Trophoblast cell (in vitro differentiated cells and primary cell): ENCODE results near the gene DTX4.

Experiments
- DNase-seq, 2 donors: peaks; one replicate each; pipeline ENCODE4 v3.0.0-alpha.2; 2016
- H2AFZ ChIP-seq: 2 replicates; pipeline ENCODE4 v1.6.1; 2013; ENCODE audit warnings: low read length, moderate library complexity, mild to moderate bottlenecking; ENCODE audit not compliant: insufficient read depth, poor library complexity
- H2AK5ac ChIP-seq: 2 replicates; pipeline ENCODE4 v1.6.1; 2013; ENCODE audit warnings: mild to moderate bottlenecking, low read length
- H2BK120ac ChIP-seq: 2 replicates; pipeline ENCODE4 v1.6.1; 2013; ENCODE audit warnings: low read length, mild to moderate bottlenecking, moderate library complexity; ENCODE audit not compliant: insufficient read depth, poor library complexity
- H2BK12ac ChIP-seq: 2 replicates; pipeline ENCODE4 v1.6.1; 2013; ENCODE audit warnings: mild to moderate bottlenecking, low read length, moderate library complexity
- H2BK5ac ChIP-seq: 2 replicates; pipeline ENCODE4 v1.6.1; 2013; ENCODE audit warnings: low read length, low read depth, moderate library complexity, mild to moderate bottlenecking; ENCODE audit not compliant: poor library complexity
- H3K14ac ChIP-seq: 2 replicates; pipeline ENCODE4 v1.6.1; 2013; ENCODE audit warnings: mild to moderate bottlenecking, low read length
- H3K18ac ChIP-seq: 2 replicates; pipeline ENCODE4 v1.6.1; 2013; ENCODE audit warnings: mild to moderate bottlenecking, low read length
- H3K23ac ChIP-seq: 2 replicates; pipeline ENCODE4 v1.6.1; 2013; ENCODE audit warnings: low read length
- H3K27ac ChIP-seq: 2 replicates; pipeline ENCODE4 v1.5.1; 2013; ENCODE audit warnings: low read depth, mild to moderate bottlenecking, inconsistent platforms, low read length, moderate library complexity
- H3K27me3 ChIP-seq: 2 replicates; pipeline ENCODE4 v1.6.1; 2013; ENCODE audit warnings: inconsistent platforms, mild to moderate bottlenecking, low read length, moderate library complexity; ENCODE audit not compliant: insufficient read depth
- H3K36me3 ChIP-seq, 2 experiments: 1 replicate in 1 of 2; 2 replicates in 1 of 2; pipeline ENCODE4 v1.6.1; 2013; ENCODE audit warnings: low read length in 2 of 2, mild to moderate bottlenecking in 2 of 2, moderate library complexity in 1 of 2; ENCODE audit not compliant: insufficient read depth in 2 of 2, control insufficient read depth in 1 of 2
- H3K4ac ChIP-seq: 2 replicates; pipeline ENCODE4 v1.6.1; 2013; ENCODE audit warnings: low read depth, mild to moderate bottlenecking, low read length, moderate library complexity
- H3K4me1 ChIP-seq, 2 experiments: 1 replicate in 1 of 2; 2 replicates in 1 of 2; pipeline ENCODE4 v1.6.1; 2013; ENCODE audit warnings: low read length in 2 of 2, mild to moderate bottlenecking in 2 of 2, moderate library complexity in 1 of 2; ENCODE audit not compliant: insufficient read depth in 2 of 2, control insufficient read depth in 1 of 2
- H3K4me2 ChIP-seq: 2 replicates; pipeline ENCODE4 v1.6.1; 2013; ENCODE audit warnings: inconsistent platforms, mild to moderate bottlenecking, low read length, moderate library complexity
- H3K4me3 ChIP-seq: 2 replicates; pipeline ENCODE4 v1.5.1; 2013; ENCODE audit warnings: mild to moderate bottlenecking, low read depth, low read length, inconsistent platforms
- H3K79me1 ChIP-seq: one replicate; pipeline ENCODE4 v1.6.1; 2013; ENCODE audit warnings: low read length
- H3K79me2 ChIP-seq: 2 replicates; pipeline ENCODE4 v1.6.1; 2013; ENCODE audit warnings: low read length, mild to moderate bottlenecking; ENCODE audit not compliant: control insufficient read depth, insufficient read depth, poor library complexity
- H3K9ac ChIP-seq: 2 replicates; pipeline ENCODE4 v1.6.1; 2013; ENCODE audit warnings: mild to moderate bottlenecking, low read length
- H3K9me3 ChIP-seq: 2 replicates; pipeline ENCODE4 v1.6.1; 2013; ENCODE audit warnings: low read depth, mild to moderate bottlenecking, control low read depth, inconsistent platforms, low read length; ENCODE audit not compliant: insufficient read depth
- H4K12ac ChIP-seq: 2 replicates; pipeline ENCODE4 v1.6.1; 2013; ENCODE audit warnings: low read depth, mild to moderate bottlenecking, low read length, moderate library complexity
- H4K8ac ChIP-seq: 2 replicates; pipeline ENCODE4 v1.6.1; 2013; ENCODE audit warnings: low read depth, mild to moderate bottlenecking, low read length, moderate library complexity
- H4K91ac ChIP-seq: one replicate; pipeline ENCODE4 v1.6.1; 2013; ENCODE audit warnings: low read depth, mild to moderate bottlenecking, low read length, moderate library complexity
- WGBS: extraction: QIAGEN DNeasy Blood & Tissue Kit; methylation state at CpG from one replicate; pipeline ENCODE4 v1.1.7; 2013; ENCODE audit warnings: missing lambda C conversion rate; ENCODE audit not compliant: insufficient read length, insufficient coverage; ENCODE audit errors: extremely low coverage; 5-methylcytosine and 5-hydroxymethylcytosine counted together

Gene DTX4

DNA sequence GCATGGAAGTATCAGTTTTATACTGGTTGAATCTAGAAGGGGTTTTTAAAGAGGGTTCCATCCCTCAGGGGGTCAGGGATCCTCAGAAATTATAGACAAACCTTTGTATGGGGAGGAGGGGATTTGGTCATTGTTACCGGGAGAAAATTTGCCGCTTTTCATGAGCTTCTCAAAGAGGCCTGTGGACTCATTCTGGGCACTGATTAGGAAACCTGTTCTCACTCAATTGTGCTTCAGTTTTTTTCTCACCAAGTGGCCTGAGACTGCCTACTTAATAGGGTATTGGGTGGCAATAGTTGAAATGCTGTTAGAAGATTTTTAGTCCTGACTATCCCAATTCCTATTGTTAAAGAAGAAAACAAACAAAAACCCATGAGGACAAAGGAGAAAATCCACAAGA, 26.8 kb downstream of the DTX4 start:
- peaks cover under 1% of the 10 kb centered on the region for H3K79me1 ChIP-seq
- no peak overlapping the region for H2BK120ac ChIP-seq

DNA sequence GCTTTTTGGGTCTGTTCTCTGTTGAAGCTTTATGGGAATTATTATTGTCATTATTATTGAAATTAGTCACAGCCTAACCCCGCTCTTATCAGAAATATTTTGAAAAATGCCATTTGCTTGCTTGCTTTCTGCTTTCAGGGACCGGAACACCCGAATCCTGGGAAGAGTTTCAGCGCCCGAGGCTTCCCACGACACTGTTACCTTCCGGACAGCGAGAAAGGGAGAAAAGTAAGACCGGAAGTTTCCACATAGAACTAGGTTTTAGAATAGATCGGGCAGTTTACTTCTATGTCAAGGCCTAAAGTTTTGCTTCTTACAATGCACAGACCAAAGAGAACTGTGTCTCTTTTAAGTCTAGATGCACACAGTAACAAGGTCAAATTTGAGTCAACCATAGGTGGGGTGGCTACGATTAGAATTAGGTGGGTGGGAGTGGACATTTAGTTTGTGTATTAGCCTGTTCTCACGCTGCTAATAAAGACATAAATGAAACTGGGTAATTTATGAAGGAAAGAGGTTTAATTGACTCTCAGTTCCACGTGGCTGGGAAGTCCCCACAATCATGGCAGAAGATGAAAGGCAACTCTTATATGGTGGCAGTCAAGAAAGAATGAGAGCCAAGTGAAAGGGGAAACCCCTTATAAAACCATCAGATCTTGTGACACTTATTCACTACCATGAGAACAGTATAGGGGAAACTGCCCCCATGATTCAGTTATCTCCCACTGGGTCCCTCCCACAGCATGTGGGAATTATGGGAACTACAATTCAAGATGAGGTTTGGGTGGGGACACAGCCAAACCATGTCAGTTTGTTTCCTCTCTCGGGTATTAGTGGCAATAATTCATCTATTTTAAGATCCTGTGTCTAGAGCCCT, 27.9 kb downstream of the DTX4 start:
- no peak overlapping the region for H2AK5ac ChIP-seq
- H3K14ac ChIP-seq = no peak overlapping the region
- H2AFZ ChIP-seq = no peak overlapping the region
- H3K36me3 ChIP-seq = peaks cover 22 to 39% of the 10 kb centered on the region in 2 experiments
- DNase-seq = no peak
- H3K9ac ChIP-seq = no peak overlapping the region
- H4K8ac ChIP-seq = no peak overlapping the region
- no peak overlapping the region for H3K4me2 ChIP-seq
- peaks cover 3 to 6% of the 10 kb centered on the region in 2 experiments for H3K4me1 ChIP-seq
- no peak overlapping the region for H2BK5ac ChIP-seq
- H3K9me3 ChIP-seq = peaks cover 3% of the 10 kb centered on the region
- no peak overlapping the region for H2BK120ac ChIP-seq
- no peak overlapping the region for H4K91ac ChIP-seq
- H3K18ac ChIP-seq = no peak overlapping the region
- H2BK12ac ChIP-seq = no peak overlapping the region
- H3K79me1 ChIP-seq = no peaks in the 10 kb centered on the region
- H3K4me3 ChIP-seq = no peak overlapping the region
- H3K79me2 ChIP-seq = no peaks in the 10 kb centered on the region
- H3K4ac ChIP-seq = no peak overlapping the region
- H4K12ac ChIP-seq = no peak overlapping the region
- no CpG with 5 or more reads among the region's 14 CpGs for WGBS
- no peak overlapping the region for H3K23ac ChIP-seq
- H3K27me3 ChIP-seq = no peaks in the 10 kb centered on the region
- no peak overlapping the region for H3K27ac ChIP-seq

More for the DNA sequence above, 26.8 kb downstream of the DTX4 start:
- peaks cover 3% of the 10 kb centered on the region for H3K9me3 ChIP-seq
- no peak overlapping the region for H2BK12ac ChIP-seq
- H3K14ac ChIP-seq = no peak overlapping the region
- H4K12ac ChIP-seq = no peak overlapping the region
- H3K4me3 ChIP-seq = no peak overlapping the region
- DNase-seq = no peak
- no peaks in the 10 kb centered on the region for H3K79me2 ChIP-seq
- H2AK5ac ChIP-seq = no peak overlapping the region
- H3K23ac ChIP-seq = no peak overlapping the region
- H3K18ac ChIP-seq = no peak overlapping the region
- H3K27ac ChIP-seq = no peak overlapping the region
- no peak overlapping the region for H3K9ac ChIP-seq
- H4K8ac ChIP-seq = no peak overlapping the region
- no peaks in the 10 kb centered on the region for H3K27me3 ChIP-seq
- H3K4me2 ChIP-seq = no peak overlapping the region
- WGBS = no CpG with 5 or more reads among the region's 2 CpGs
- H3K4ac ChIP-seq = no peak overlapping the region
- H2AFZ ChIP-seq = no peak overlapping the region
- H4K91ac ChIP-seq = no peak overlapping the region
- peaks cover 3 to 6% of the 10 kb centered on the region in 2 experiments for H3K4me1 ChIP-seq
- H2BK5ac ChIP-seq = no peak overlapping the region
- peaks cover 22 to 40% of the 10 kb centered on the region in 2 experiments for H3K36me3 ChIP-seq

DNA sequence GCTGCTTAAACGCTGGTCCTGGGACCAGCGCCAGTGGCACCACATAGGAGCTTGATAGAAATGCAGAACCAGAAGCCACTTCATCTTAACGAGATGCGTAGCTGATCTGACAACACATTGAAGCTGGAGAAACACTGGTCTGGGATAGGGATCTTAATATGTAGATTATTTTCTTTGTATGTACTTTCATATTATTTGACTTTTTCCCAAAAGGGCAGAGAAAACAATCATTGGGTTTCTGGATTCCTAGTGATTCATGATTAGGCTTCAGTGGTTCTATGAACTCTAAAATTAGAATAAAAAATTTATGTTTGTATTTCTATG, 28.5 kb downstream of the DTX4 start:
- Histone ChIP-seq H3K4me1 (peaks cover 3 to 6% of the 10 kb centered on the region in 2 experiments), H3K4me3 (no peak overlapping the region), H3K36me3 (peaks cover 22 to 39% of the 10 kb centered on the region in 2 experiments), H4K8ac (no peak overlapping the region), H3K18ac (no peak overlapping the region), H4K12ac (no peak overlapping the region), H3K9ac (no peak overlapping the region), H3K27me3 (no peaks in the 10 kb centered on the region), H3K23ac (no peak overlapping the region), H2AK5ac (no peak overlapping the region), H3K27ac (no peak overlapping the region), H2AFZ (no peak overlapping the region), H2BK5ac (no peak overlapping the region), H3K79me1 (no peaks in the 10 kb centered on the region), H2BK12ac (no peak overlapping the region), H3K4me2 (no peak overlapping the region), H3K9me3 (peaks cover 3% of the 10 kb centered on the region), H3K4ac (no peak overlapping the region), H2BK120ac (no peak overlapping the region), H3K14ac (no peak overlapping the region), H4K91ac (no peak overlapping the region), H3K79me2 (no peaks in the 10 kb centered on the region)
- no peak for DNase-seq
- WGBS = no CpG with 5 or more reads among the region's 4 CpGs

DNA sequence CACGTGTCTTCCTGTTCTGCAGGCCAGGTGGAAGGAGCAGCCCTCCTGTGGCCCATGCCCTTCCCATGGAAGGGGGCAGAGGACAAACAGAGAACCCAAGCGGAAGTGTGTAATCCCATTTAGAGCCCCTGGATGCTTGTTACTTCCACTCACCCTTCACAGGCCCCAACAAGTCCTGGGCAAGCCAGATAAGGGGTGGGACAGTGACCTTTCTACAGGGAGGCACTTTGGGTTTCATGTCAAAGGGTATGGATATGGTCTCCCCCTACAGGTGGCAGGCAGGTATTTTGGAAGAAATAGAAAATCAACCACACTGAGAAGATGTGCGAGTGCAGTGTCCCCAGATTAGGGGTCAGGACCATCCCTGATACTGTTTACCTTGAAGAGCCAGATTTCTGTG, 29.4 kb downstream of the DTX4 start:
- H2AFZ ChIP-seq = no peak overlapping the region
- H4K12ac ChIP-seq = no peak overlapping the region
- no peak overlapping the region for H3K18ac ChIP-seq
- no peak overlapping the region for H3K4me2 ChIP-seq
- no peak overlapping the region for H4K8ac ChIP-seq
- no peak overlapping the region for H2BK120ac ChIP-seq
- H3K36me3 ChIP-seq = peaks cover 26 to 43% of the 10 kb centered on the region in 2 experiments
- H3K9me3 ChIP-seq = peaks cover 3% of the 10 kb centered on the region
- no peak overlapping the region for H3K4ac ChIP-seq
- peaks cover 3 to 6% of the 10 kb centered on the region in 2 experiments for H3K4me1 ChIP-seq
- no peak overlapping the region for H4K91ac ChIP-seq
- no peaks in the 10 kb centered on the region for H3K79me2 ChIP-seq
- no peak overlapping the region for H3K4me3 ChIP-seq
- WGBS = no CpG with 5 or more reads among the region's 3 CpGs
- H3K27me3 ChIP-seq = no peaks in the 10 kb centered on the region
- DNase-seq = peak in 1 of 2 donors; percentile 47
- H3K27ac ChIP-seq = no peak overlapping the region
- H3K79me1 ChIP-seq = no peaks in the 10 kb centered on the region
- no peak overlapping the region for H3K14ac ChIP-seq
- no peak overlapping the region for H2BK5ac ChIP-seq
- no peak overlapping the region for H2BK12ac ChIP-seq
- H3K23ac ChIP-seq = no peak overlapping the region
- no peak overlapping the region for H3K9ac ChIP-seq
- H2AK5ac ChIP-seq = no peak overlapping the region
